ENCODE data around the gene C18orf32. TPM values are rescaled to one million over a fixed set of nuclear protein-coding genes. Genes with fewer than 3 reads are reported as not detected.

The C18orf32 gene
- total RNA-seq, 4 donors from 2014 or later = 21.8 to 31.2 (median 25.7) TPM

GRCh38 chr18:49490246-49490762 lies 3.3 kb upstream of the C18orf32 start:
- DNase-seq (ENCODE audit: low spot score) (no peak), ATAC-seq (ENCODE audit: low FRiP score) (no peak)
- TF ChIP-seq CTCF (IDR thresholded peaks at IDR 0.05) = no peak

GRCh38 chr18:49487711-49488310 lies 777 bp upstream of the C18orf32 start:
- ATAC-seq (ENCODE audit: low FRiP score) (no peak), DNase-seq (ENCODE audit: low spot score) (no peak)
- no peak for TF ChIP-seq CTCF (IDR thresholded peaks at IDR 0.05)

GRCh38 chr18:49486606-49486952 lies 455 bp downstream of the C18orf32 start:
- DNase-seq (ENCODE audit: low spot score) = no peak
- no peak for TF ChIP-seq CTCF (IDR thresholded peaks at IDR 0.05)
- peak; percentile 23 for ATAC-seq (ENCODE audit: low FRiP score)

- no peak for DNase-seq (ENCODE audit: low spot score)
These were observed 900 bp downstream of the C18orf32 start for GRCh38 chr18:49486134-49486533.

GRCh38 chr18:49483198-49483597 lies 3.8 kb downstream of the C18orf32 start:
- TF ChIP-seq CTCF (IDR thresholded peaks at IDR 0.05) = no peak
- DNase-seq (ENCODE audit: low spot score) = no peak
- no peak for ATAC-seq (ENCODE audit: low FRiP score)

More at GRCh38 chr18:49486134-49486533, 900 bp downstream of the C18orf32 start:
- no peak for TF ChIP-seq CTCF (IDR thresholded peaks at IDR 0.05)
- no peak for ATAC-seq (ENCODE audit: low FRiP score)

GRCh38 chr18:49481907-49482306 lies 5.1 kb downstream of the C18orf32 start:
- ATAC-seq (ENCODE audit: low FRiP score) = no peak
- no peak for DNase-seq (ENCODE audit: low spot score)
- TF ChIP-seq CTCF (IDR thresholded peaks at IDR 0.05) = no peak

- no peak for TF ChIP-seq CTCF (IDR thresholded peaks at IDR 0.05)
- DNase-seq (ENCODE audit: low spot score) = no peak
These were observed 5.7 kb downstream of the C18orf32 start for GRCh38 chr18:49481317-49481716.

More at GRCh38 chr18:49481317-49481716, 5.7 kb downstream of the C18orf32 start:
- ATAC-seq (ENCODE audit: low FRiP score) = no peak

Measured in omental fat pad (tissue), 4 donors.